ENCODE results near the gene ZNF12. TPM values are rescaled to one million over a fixed set of nuclear protein-coding genes. Genes with fewer than 3 reads are reported as not detected.

Gene ZNF12
- total RNA-seq, 4 donors from 2014 or later, result 4.5 to 8.9 (median 5.3) TPM

DNA sequence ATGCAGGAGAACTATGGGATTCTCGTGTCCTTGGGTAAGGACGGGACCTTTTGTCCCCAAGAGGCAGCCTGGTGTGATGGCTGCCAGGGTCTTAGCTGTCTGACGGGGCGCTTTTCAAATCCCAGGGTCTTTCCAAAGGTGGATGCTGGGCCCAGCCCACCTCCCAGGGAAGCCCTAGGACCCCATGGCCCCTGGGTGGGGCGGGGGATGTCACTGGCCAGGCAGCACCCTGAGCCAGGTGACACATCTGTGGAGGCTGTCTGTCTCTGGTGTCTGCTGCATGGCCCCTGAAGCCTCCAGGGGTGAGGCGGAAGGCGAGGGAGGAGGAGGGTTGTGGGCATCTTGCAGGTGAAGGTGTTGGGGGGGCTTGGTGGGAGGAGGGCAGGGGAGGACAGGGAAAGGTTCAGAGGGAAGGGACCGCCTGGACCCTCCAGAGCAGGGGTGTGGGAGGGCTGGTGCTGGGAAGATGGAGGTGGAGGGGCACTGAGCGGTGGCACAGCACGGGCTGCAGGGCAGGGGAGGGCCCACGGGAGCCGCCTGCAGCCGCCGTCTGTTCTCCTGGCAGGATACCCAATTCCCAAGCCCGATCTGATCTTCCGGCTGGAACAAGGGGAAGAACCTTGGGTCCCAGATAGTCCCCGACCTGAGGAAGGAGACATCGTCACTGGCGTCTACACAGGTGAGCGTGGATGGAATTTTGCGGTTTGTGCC is 62.7 kb downstream of the ZNF12 start:
- no peaks in the 10 kb centered on the region for H3K27me3 ChIP-seq
- intact Hi-C loops (cut with DNase I; ENCODE audit: low total_unique reads) (no loop called here), in situ Hi-C loops (cut with MboI; ENCODE audit: low sequenced_read_pairs in 4 of 4) (no loop called here)
- peaks cover 0 to under 1% of the 10 kb centered on the region in 2 donors for H3K4me1 ChIP-seq
- ATAC-seq (no peak), DNase-seq (no peak)
- H3K9me3 ChIP-seq, result no peaks in the 10 kb centered on the region
- H3K4me3 ChIP-seq, result no peak overlapping the region
- H3K27ac ChIP-seq, result no peak overlapping the region
- peaks cover 0 to 52% of the 10 kb centered on the region in 2 donors for H3K36me3 ChIP-seq
- no peak for TF ChIP-seq CTCF (IDR thresholded peaks at IDR 0.05 in 4 of 5, conservative IDR thresholded peaks at IDR 0.05 in 1 of 5)
- no peak for TF ChIP-seq POLR2A (IDR thresholded peaks at IDR 0.05)

GRCh38 chr7:6642861-6643640 is 63.7 kb downstream of the ZNF12 start:
- TF ChIP-seq CTCF (IDR thresholded peaks at IDR 0.05 in 4 of 5, conservative IDR thresholded peaks at IDR 0.05 in 1 of 5) (no peak), POLR2A (IDR thresholded peaks at IDR 0.05) (no peak)
- in situ Hi-C loops (cut with MboI; ENCODE audit: low sequenced_read_pairs in 4 of 4) (no loop called here), intact Hi-C loops (cut with DNase I; ENCODE audit: low total_unique reads) (no loop called here)
- no peak for DNase-seq
- Histone ChIP-seq H3K4me3 (no peak overlapping the region), H3K36me3 (peaks cover 0 to 52% of the 10 kb centered on the region in 2 donors), H3K27ac (no peak overlapping the region), H3K4me1 (peaks cover 6 to 11% of the 10 kb centered on the region in 2 donors), H3K9me3 (no peaks in the 10 kb centered on the region), H3K27me3 (no peaks in the 10 kb centered on the region)
- ATAC-seq, result no peak

GRCh38 chr7:6642239-6642839 is 64.4 kb downstream of the ZNF12 start:
- Histone ChIP-seq H3K4me3 (no peak overlapping the region), H3K9me3 (no peaks in the 10 kb centered on the region), H3K4me1 (peaks cover 6 to 15% of the 10 kb centered on the region in 2 donors), H3K27me3 (no peaks in the 10 kb centered on the region), H3K36me3 (peaks cover 0 to 52% of the 10 kb centered on the region in 2 donors), H3K27ac (no peak overlapping the region)
- intact Hi-C loops (cut with DNase I; ENCODE audit: low total_unique reads), result no loop called here
- in situ Hi-C loops (cut with MboI; ENCODE audit: low sequenced_read_pairs in 4 of 4), result no loop called here
- TF ChIP-seq CTCF (IDR thresholded peaks at IDR 0.05 in 4 of 5, conservative IDR thresholded peaks at IDR 0.05 in 1 of 5) (no peak), POLR2A (IDR thresholded peaks at IDR 0.05) (no peak)
- ATAC-seq (no peak), DNase-seq (no peak)

DNA sequence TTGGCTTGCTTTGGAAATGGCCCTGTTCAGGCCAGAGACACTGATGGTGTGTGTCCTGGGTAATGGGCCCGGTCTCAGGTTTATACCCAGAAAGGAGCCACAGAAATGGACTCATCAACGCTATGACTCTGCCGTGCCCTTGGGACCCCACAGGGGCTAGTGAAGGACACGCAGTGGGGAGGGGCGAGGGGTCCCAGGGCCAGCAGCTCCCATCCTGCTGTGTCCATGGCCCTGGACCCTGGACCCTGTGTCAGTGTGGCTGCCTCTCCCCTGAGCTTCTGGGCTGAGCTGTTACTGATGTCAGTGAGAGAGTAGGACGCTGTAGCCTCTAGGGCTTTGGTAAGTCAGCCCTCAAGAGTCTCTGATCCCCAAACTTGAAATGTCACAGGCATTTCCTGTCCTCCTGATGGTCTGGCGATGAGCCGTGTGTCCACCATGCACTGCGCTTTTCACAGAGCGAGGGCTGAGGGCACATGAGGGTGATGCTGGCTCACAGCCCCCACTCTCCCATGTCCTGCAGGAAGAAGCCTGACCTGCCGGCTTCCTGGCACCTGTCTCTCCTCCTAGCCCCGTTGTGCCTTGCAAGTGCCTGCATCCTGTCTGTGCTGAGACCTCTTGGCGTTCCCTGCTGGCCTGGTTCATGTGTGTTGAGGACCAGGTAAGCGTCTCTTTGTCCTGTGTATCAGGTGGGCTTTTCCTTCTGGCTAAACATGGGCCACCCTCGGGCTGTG is 65.3 kb downstream of the ZNF12 start:
- no peak for ATAC-seq
- Histone ChIP-seq H3K4me3 (no peak overlapping the region), H3K36me3 (peaks cover 0 to 51% of the 10 kb centered on the region in 2 donors), H3K4me1 (peaks cover 6 to 17% of the 10 kb centered on the region in 2 donors), H3K9me3 (no peaks in the 10 kb centered on the region), H3K27ac (no peak overlapping the region), H3K27me3 (no peaks in the 10 kb centered on the region)
- in situ Hi-C loops (cut with MboI; ENCODE audit: low sequenced_read_pairs in 4 of 4) (no loop called here), intact Hi-C loops (cut with DNase I; ENCODE audit: low total_unique reads) (no loop called here)
- no peak for TF ChIP-seq CTCF (IDR thresholded peaks at IDR 0.05 in 4 of 5, conservative IDR thresholded peaks at IDR 0.05 in 1 of 5)
- no peak for TF ChIP-seq POLR2A (IDR thresholded peaks at IDR 0.05)
- no peak for DNase-seq
